Loucy (cell line): ENCODE data around the gene LEKR1.

ENCODE experiments used
- EZH2phosphoT487 ChIP-seq: fragments of 200-600 bp; IDR thresholded peaks from 2 replicates; pipeline ENCODE4 v1.6.1; 2018; ENCODE audit warnings: antibody characterized with exemption, mild to moderate bottlenecking, moderate library complexity, borderline replicate concordance
- TF ChIP-seq, protein P1 (sequence below): fragments of 200-600 bp; sonication (generic); conservative IDR thresholded peaks from 2 replicates; pipeline ENCODE4 v1.5.1; 2014; ENCODE audit warnings: mild to moderate bottlenecking, antibody characterized with exemption, low read length

GRCh38 chr3:156847752-156848448 lies 21.7 kb downstream of the LEKR1 start:
- TF ChIP-seq, protein P1, sequence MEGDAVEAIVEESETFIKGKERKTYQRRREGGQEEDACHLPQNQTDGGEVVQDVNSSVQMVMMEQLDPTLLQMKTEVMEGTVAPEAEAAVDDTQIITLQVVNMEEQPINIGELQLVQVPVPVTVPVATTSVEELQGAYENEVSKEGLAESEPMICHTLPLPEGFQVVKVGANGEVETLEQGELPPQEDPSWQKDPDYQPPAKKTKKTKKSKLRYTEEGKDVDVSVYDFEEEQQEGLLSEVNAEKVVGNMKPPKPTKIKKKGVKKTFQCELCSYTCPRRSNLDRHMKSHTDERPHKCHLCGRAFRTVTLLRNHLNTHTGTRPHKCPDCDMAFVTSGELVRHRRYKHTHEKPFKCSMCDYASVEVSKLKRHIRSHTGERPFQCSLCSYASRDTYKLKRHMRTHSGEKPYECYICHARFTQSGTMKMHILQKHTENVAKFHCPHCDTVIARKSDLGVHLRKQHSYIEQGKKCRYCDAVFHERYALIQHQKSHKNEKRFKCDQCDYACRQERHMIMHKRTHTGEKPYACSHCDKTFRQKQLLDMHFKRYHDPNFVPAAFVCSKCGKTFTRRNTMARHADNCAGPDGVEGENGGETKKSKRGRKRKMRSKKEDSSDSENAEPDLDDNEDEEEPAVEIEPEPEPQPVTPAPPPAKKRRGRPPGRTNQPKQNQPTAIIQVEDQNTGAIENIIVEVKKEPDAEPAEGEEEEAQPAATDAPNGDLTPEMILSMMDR, result no peak
- no peak for TF ChIP-seq EZH2phosphoT487
